Medulla oblongata (tissue), 1 donor: Measurements from ENCODE around the gene SPIB.
"Not testable (repeated sequence)": the region's sequence is repeated elsewhere in the genome, so short reads cannot be mapped to it uniquely, and the experiment has no call there.

ENCODE experiments used
- DNase-seq: peaks from one replicate; pipeline ENCODE4 v3.0.0-alpha.2; 2015; ENCODE audit errors: extremely low spot score

Gene SPIB

DNA sequence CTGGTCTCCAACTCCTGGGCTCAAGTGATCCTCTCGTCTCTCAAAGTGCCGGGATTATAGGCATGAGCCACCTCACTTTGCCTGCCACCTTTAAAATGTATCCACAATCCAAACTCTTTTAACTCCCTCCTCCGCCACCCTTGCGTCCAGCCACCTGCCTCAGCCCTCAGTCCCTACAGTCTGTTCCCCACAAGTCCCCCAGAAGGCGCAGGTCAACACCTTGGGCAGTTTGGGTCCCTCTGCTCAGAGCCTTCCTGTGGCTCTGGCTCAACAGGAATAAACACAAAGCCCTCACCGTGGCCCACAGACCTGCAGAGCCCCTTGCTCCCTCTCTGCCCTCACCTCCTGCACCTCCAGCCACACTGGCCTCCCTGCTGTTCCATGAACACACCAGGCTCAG lies 50.1 kb downstream of the SPIB start:
- DNase-seq, result no peak

GRCh38 chr19:50473336-50473735 lies 54.6 kb downstream of the SPIB start:
- DNase-seq, result not testable (repeated sequence)

DNA sequence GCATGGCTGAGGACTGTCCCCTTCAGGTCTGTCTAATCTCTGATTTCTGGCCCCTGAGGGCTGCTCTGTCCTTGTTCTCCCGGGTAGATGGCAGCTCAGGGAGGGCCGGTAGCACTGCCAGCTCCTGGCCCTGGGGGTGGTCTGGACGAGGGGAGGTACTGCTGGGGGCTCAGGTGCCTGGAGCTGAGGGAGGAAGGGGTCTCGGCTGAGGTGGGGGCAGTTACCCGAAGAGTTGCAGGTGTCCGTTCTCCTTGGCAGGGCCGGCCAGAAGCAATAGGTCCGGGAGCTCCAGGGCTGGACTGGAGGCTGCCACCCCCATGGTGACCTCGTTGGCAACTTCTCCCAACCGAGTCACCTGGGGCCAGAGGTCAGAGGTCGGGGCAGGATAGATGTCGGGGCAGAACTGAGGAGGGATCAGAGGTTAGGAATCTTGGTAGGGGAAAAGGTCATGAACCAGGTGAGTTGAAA lies 56.4 kb downstream of the SPIB start:
- DNase-seq, result no peak

- no peak for DNase-seq
Observed at GRCh38 chr19:50475736-50476223, 57.0 kb downstream of the SPIB start.

DNA sequence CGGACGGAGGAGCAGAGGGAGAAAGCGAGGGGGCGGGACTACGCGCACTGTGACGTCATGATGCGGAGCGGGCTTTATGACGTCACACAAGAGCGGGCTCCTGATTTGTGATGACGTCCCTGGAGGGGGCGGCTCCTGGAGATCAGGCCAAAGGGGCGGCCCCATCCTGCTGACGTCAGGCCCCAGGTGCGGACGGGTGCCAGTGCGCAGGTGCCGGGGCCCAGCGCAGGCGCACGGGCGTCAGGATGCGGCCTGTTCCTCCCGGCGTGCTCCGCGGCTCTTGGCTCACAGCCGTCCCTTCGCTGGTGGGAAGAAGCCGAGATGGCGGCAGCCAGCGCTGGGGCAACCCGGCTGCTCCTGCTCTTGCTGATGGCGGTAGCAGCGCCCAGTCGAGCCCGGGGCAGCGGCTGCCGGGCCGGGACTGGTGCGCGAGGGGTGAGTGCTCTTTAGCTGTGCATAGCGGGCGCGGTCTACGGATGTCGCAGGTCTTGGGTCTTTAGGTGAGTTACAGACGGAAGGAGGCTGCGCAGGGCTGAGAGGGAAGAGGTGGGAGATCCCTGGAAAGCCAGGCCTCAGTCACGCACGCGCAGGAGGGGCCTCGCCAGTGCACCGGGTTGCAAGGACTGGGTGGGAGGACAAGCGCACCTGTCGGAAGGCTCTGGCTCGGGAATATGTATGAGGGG lies 57.6 kb downstream of the SPIB start, which contains the start of the genes EMC10 and GARIN5A:
TSS of gene EMC10 (plus strand) at position 284 of the 683 bp plus-strand sequence. CDS start at position 322, 38 bp downstream.
TSS of gene GARIN5A (minus strand) at position 625 of the 683 bp plus-strand sequence. CDS start at position 165, 460 bp downstream.
- DNase-seq, result peak; percentile 90

- no peak for DNase-seq
Observed at GRCh38 chr19:50476907-50477238, 58.1 kb downstream of the SPIB start.

GRCh38 chr19:50477751-50478515 lies 59.2 kb downstream of the SPIB start:
- no peak for DNase-seq

- peak; percentile 37 for DNase-seq
Observed at GRCh38 chr19:50478901-50479715, 60.4 kb downstream of the SPIB start.

DNA sequence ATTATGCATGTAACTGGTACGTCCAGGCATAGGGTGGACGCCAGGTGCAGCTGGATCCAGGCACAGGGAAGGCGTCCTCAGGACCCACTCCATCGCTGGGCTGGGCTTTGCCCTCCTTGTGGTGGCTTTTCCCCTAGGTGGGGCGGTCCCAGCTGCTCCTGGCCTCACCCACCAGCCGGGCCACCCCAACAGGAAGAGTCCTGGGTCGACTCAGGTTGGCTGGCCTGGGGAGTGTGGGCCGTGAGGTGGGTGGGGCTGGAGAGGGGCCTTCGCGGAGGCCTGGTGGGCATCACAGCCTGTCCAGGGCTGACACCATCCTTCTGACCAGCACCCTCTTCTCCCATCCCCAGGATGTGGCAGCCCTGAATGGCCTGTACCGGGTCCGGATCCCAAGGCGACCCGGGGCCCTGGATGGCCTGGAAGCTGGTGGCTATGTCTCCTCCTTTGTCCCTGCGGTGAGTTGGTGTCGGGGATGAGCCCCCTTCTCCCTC lies 61.1 kb downstream of the SPIB start:
- no peak for DNase-seq

GRCh38 chr19:50480281-50481111 lies 61.8 kb downstream of the SPIB start:
- DNase-seq, result no peak
